Peyer's patch (tissue), 4 donors: ENCODE measurements around the gene TMED8.

Experiments used
- POLR2A ChIP-seq, 2 donors: fragments of 450-650 bp; IDR thresholded peaks; one replicate each; pipeline ENCODE4 v1.5.1; 2017; ENCODE audit warnings: antibody characterized with exemption in 2 of 2, mild to moderate bottlenecking in 2 of 2, moderate library complexity in 2 of 2
- TF ChIP-seq, protein P1 (sequence below), 6 experiments: fragments of 450-650 bp in 4 of 6; fragments of 200-600 bp in 2 of 6; sonication (generic) in 1 of 6; IDR thresholded peaks; one replicate each; pipeline ENCODE4 v1.5.1; 2017 to 2019; ENCODE audit warnings: antibody characterized with exemption in 6 of 6, mild to moderate bottlenecking in 3 of 6, moderate library complexity in 1 of 6

DNA sequence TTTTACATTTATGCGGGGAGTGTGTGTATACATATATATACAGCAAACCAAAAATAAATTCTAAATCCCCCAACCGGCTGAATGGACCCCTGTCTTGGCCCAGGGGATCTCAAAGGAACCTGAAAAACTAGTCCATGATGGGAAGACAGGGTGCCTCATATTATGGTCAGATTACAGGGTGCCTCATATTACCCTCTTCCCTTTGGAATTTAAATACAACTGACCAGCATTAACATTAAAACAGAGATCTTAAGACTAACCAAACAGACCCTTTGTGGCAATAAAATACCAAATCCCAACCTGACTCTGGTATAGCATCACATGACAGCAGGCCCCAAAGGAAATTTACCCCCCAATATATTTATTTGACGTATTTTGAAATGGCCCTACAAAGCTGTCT is 39.0 kb downstream of the TMED8 start:
- TF ChIP-seq, protein P1, sequence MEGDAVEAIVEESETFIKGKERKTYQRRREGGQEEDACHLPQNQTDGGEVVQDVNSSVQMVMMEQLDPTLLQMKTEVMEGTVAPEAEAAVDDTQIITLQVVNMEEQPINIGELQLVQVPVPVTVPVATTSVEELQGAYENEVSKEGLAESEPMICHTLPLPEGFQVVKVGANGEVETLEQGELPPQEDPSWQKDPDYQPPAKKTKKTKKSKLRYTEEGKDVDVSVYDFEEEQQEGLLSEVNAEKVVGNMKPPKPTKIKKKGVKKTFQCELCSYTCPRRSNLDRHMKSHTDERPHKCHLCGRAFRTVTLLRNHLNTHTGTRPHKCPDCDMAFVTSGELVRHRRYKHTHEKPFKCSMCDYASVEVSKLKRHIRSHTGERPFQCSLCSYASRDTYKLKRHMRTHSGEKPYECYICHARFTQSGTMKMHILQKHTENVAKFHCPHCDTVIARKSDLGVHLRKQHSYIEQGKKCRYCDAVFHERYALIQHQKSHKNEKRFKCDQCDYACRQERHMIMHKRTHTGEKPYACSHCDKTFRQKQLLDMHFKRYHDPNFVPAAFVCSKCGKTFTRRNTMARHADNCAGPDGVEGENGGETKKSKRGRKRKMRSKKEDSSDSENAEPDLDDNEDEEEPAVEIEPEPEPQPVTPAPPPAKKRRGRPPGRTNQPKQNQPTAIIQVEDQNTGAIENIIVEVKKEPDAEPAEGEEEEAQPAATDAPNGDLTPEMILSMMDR (IDR thresholded peaks at IDR 0.05) = no peak
- no peak for TF ChIP-seq POLR2A (IDR thresholded peaks at IDR 0.05)
